Muscle layer of duodenum (tissue), 2 donors: ENCODE results near the gene CFAP43.
A peak's percentile ranks its signal among the peaks of the same experiment; 100 is the strongest.
"Not testable (repeated sequence)": the region's sequence is repeated elsewhere in the genome, so short reads cannot be mapped to it uniquely, and the experiment has no call there.

Source experiments
- H3K27ac ChIP-seq: one replicate; pipeline ENCODE4 v1.7.0; 2013; ENCODE audit warnings: mild to moderate bottlenecking, low read length
- H3K27me3 ChIP-seq: one replicate; pipeline ENCODE4 v1.7.0; 2013; ENCODE audit warnings: low read depth, mild to moderate bottlenecking, control low read depth, low read length
- H3K36me3 ChIP-seq, 2 donors: one replicate each; pipeline ENCODE4 v1.7.0; 2013; ENCODE audit warnings: low read length in 2 of 2, control low read depth in 1 of 2, mild to moderate bottlenecking in 1 of 2; ENCODE audit not compliant: insufficient read depth in 2 of 2, control insufficient read depth in 1 of 2
- H3K4me1 ChIP-seq, 2 donors: one replicate each; pipeline ENCODE4 v1.7.0; 2013; ENCODE audit warnings: low read length in 2 of 2, mild to moderate bottlenecking in 2 of 2, control low read depth in 1 of 2, moderate library complexity in 1 of 2; ENCODE audit not compliant: insufficient read depth in 2 of 2, control insufficient read depth in 1 of 2
- H3K4me3 ChIP-seq, 2 donors: one replicate each; pipeline ENCODE4 v1.7.0; 2013; ENCODE audit warnings: low read length in 2 of 2, low read depth in 1 of 2, mild to moderate bottlenecking in 1 of 2
- H3K9me3 ChIP-seq, 2 donors: one replicate each; pipeline ENCODE4 v1.7.0; 2013; ENCODE audit warnings: low read length in 2 of 2, control low read depth in 1 of 2, mild to moderate bottlenecking in 1 of 2; ENCODE audit not compliant: control insufficient read depth in 1 of 2
- donor health status: healthy.

Gene CFAP43

DNA sequence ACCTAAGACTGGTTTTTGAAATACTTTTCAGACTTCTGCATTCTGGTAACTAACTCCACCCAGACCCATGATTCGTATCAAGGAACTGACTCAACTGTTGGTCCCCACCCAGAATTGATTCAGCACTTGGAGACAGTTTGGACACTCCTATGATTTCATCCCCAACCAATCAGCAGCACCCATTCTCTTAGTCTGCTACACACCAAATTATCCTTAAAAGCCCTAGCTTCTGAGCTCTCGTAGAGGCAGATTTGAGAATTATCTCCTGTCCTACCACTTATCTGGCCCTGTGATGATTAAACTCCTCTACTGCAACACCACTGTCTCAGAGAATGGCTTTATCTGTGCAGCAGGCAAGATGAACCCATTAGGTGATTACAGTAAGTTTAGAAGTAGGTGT is 14.8 kb upstream of the CFAP43 start:
- H3K36me3 ChIP-seq = no peaks in the 10 kb centered on the region
- H3K27ac ChIP-seq = no peak overlapping the region
- H3K9me3 ChIP-seq = no peaks in the 10 kb centered on the region
- no peaks in the 10 kb centered on the region for H3K27me3 ChIP-seq
- no peaks in the 10 kb centered on the region for H3K4me1 ChIP-seq
- H3K4me3 ChIP-seq = no peak overlapping the region

DNA sequence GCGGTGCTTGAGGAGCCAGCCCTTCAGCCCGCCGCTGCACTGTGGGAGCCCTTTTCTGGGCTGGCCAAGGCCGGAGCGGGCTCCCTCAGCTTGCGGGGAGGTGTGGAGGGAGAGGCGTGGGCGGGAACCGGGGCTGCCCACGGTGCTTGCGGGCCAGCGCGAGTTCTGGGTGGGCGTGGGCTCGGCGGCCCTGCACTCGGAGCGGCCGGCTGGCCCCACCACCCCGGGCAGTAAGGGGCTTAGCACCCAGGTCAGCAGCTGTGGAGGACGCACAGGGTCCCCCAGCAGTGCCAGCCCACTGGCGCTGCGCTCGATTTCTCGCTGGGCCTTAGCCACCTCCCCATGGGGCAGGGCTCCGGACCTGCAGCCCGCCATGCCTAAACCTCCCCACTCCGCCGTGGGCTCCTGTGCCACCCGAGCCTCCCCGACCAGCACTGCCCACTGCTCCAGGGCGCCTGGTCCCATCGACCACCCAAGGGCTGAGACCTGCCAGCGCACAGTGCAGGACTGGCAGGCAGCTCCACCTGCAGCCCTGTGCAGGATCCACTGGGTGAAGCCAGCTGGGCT is 13.0 kb upstream of the CFAP43 start:
- Histone ChIP-seq H3K4me3 (no peak overlapping the region), H3K36me3 (no peaks in the 10 kb centered on the region), H3K9me3 (no peaks in the 10 kb centered on the region), H3K4me1 (no peaks in the 10 kb centered on the region), H3K27ac (no peak overlapping the region), H3K27me3 (no peaks in the 10 kb centered on the region)

DNA sequence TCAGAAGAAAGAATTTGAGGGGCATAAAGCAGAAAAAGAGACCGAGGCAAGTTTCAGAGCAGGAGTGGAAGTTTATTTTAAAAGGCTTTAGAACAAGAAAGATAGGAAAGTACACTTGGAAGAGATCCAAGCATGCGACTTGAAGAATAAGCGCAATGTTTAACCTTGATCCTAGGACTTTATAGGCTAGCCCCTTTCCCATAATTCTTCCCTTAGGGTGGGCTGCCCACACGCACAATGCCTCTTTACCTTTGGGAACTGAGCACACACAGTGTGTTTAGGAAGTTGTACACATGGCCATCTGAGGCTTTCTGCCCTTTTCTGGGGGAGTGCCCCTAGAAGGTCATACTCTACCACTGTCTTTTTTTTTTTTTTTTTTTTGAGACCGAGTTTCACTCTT is 11.3 kb upstream of the CFAP43 start:
- Histone ChIP-seq H3K4me1 (no peaks in the 10 kb centered on the region), H3K36me3 (no peaks in the 10 kb centered on the region), H3K27me3 (no peaks in the 10 kb centered on the region), H3K4me3 (no peak overlapping the region), H3K27ac (no peak overlapping the region), H3K9me3 (no peaks in the 10 kb centered on the region)

DNA sequence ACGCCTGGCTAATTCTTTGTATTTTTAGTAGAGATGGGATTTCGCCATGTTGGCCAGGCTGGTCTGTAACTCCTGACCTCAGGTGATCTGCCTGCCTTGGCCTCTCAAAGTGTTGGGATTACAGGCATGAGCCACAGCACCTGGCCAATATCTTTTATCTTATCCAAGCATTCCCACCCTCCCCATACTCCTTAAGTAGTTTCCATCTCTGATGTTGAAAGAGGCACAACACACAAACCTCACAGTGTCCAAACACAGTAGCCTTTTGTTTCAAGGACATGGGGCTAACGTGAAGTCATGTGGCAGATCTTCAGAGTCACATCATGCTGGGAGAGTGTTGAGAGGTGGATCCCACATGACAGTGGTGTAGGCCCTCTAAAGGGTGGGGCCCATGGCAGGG is 10.8 kb upstream of the CFAP43 start:
- not testable (repeated sequence) for H3K27me3 ChIP-seq, H3K4me1 ChIP-seq, H3K36me3 ChIP-seq, H3K4me3 ChIP-seq, H3K9me3 ChIP-seq, H3K27ac ChIP-seq

DNA sequence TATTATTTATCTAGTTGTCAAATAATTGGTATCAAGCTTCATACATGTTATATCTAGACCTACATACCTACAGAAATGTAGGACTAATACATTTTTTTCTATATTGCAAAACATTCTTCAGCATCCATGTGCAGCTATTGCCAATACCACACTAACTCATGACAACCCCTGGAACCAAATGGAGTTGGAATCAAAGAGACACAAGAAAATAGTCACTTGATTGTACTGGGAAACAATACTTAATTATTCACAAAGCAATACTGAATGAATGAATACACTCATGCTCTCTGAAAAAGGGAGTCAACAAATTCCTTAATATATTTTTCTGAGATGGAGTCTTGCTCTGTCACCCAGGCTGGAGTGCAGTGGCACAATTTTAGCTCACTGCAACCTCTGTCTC is 10.4 kb upstream of the CFAP43 start:
- Histone ChIP-seq H3K36me3 (no peaks in the 10 kb centered on the region), H3K27ac (no peak overlapping the region), H3K9me3 (no peaks in the 10 kb centered on the region)

DNA sequence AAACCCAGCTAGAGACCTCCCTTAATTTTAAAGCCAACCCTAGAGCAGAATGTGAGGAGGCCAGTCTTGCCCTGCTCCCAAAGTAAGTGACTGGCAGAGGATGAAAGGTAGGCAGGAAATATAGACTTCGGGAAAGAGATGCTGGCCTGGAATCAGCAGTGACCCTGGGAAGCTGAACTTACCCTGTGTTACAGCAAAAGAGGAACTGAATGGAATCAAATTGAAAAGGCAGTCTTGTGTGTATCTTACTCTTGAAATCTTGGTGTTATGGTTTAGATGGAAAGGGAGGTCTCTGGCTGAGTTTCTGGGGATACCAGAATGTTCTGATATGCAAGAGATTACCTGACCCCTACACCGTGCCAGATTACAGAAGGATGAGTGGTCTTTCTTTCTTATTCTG is 7.9 kb upstream of the CFAP43 start:
- Histone ChIP-seq H3K27me3 (no peaks in the 10 kb centered on the region), H3K9me3 (no peaks in the 10 kb centered on the region), H3K36me3 (no peaks in the 10 kb centered on the region), H3K4me1 (no peaks in the 10 kb centered on the region), H3K4me3 (no peak overlapping the region), H3K27ac (no peak overlapping the region)

More for the DNA sequence above, 10.4 kb upstream of the CFAP43 start:
- H3K4me3 ChIP-seq = no peak overlapping the region
- no peaks in the 10 kb centered on the region for H3K4me1 ChIP-seq
- no peaks in the 10 kb centered on the region for H3K27me3 ChIP-seq

DNA sequence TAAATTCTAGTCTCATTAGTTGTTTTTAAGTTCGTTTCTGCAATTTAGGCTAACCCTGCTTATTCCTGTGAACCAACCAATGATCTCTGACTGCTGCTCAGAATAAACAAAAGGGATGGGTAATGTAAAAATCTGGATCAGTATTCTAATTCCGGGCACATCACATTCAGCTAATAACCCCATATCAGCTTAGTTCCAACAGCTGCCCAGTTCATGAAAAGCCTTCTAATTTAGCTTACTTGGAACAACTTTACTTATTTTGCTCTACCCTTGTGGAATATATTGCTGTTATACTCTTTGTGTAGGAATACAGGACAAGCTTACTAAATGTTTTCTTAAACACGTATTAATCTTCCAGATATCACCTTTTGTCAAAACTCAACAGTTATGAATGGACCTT is 3.6 kb upstream of the CFAP43 start:
- H3K36me3 ChIP-seq = no peaks in the 10 kb centered on the region
- H3K4me1 ChIP-seq = peaks cover 0 to 6% of the 10 kb centered on the region in 2 donors
- no peaks in the 10 kb centered on the region for H3K27me3 ChIP-seq
- H3K4me3 ChIP-seq = no peak overlapping the region
- H3K27ac ChIP-seq = no peak overlapping the region
- H3K9me3 ChIP-seq = no peaks in the 10 kb centered on the region

DNA sequence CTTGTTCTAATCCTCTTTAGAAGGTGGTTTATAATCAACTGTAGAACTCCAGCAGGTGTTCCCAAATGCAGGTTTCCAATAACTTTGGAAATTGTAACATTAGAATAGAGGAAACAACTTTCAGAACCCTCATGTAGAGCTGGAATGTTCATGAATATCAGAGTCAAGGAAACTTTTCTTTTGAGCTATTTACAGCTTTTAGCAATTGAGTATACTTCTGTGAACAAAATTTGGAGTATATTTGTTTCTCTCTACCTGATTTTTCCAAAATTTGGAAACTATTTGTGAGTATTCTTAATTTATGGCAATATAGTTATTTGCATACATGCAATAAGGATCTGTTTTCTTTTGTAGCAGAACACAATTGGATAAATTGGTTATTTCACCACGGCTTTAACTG is 2.8 kb upstream of the CFAP43 start:
- no peak overlapping the region for H3K27ac ChIP-seq
- no peaks in the 10 kb centered on the region for H3K36me3 ChIP-seq
- no peaks in the 10 kb centered on the region for H3K9me3 ChIP-seq
- peaks cover 0 to 6% of the 10 kb centered on the region in 2 donors for H3K4me1 ChIP-seq
- H3K4me3 ChIP-seq = no peak overlapping the region
- no peaks in the 10 kb centered on the region for H3K27me3 ChIP-seq

DNA sequence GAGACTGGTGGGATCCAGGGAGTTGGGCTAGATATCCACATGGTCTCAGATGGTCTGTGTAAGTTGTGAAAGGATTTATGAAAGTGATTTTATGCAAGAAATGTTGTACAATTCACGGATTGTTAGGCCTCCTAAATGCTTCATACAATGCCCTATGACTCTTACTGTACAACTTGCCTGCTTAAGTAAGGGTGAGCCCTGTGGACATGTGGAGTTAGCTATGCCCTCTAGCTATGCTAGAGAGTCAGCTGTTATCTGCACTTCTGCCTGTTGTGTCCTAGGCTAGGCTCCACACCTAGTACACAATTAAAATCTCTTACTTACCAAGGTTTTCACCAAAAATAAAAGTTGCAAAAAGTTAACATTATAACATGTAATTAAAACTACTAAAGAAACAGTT is 1.7 kb upstream of the CFAP43 start:
- H3K9me3 ChIP-seq = no peaks in the 10 kb centered on the region
- no peaks in the 10 kb centered on the region for H3K27me3 ChIP-seq
- H3K4me1 ChIP-seq = peaks cover 0 to 6% of the 10 kb centered on the region in 2 donors
- no peaks in the 10 kb centered on the region for H3K36me3 ChIP-seq
- no peak overlapping the region for H3K4me3 ChIP-seq
- no peak overlapping the region for H3K27ac ChIP-seq

DNA sequence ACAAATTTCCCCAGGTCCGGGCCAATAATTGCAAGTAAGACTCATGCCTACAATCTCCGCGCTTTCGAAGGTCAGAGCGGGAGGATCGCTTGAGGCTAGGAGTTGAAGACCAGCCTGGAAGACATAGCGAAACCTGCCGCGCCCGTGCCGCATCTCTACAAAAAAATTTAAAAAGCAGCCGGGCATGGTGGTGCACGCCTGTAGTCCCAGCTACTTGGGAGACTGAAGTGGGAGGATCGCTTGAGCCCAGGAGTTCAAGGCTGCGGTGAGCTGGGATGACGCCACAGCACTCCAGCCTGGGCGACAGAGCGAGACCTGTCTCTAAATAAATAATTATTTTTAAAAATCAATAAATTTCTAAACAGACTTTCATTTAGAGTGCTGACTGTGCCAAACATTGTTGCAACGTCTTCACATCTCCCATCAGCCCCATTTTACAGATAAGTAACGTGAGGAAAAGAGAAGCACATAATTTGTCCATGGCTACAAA is 494 bp upstream of the CFAP43 start:
- no peaks in the 10 kb centered on the region for H3K36me3 ChIP-seq
- H3K4me1 ChIP-seq = peaks cover 0 to 6% of the 10 kb centered on the region in 2 donors
- H3K4me3 ChIP-seq = peak overlapping the region; percentile 82 to 90
- no peaks in the 10 kb centered on the region for H3K27me3 ChIP-seq
- no peaks in the 10 kb centered on the region for H3K9me3 ChIP-seq
- no peak overlapping the region for H3K27ac ChIP-seq

DNA sequence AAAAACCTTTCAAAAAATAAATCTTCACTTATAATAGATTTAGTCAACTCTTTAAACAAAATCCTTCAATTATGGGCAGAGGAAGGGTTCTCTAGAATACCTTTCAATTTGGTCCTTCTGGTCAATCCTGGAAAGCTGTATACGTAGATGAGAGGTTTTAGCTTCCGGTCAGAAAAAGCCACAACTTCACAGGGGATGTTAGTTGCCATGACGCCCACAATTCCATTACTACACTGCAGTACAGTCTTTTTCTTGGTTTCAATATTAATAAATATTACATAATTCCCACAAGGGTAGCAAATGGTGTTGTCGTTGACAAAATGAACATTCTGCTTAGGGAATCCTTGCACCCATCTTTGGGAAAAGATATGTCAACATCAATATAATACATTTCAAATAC is 1.7 kb downstream of the CFAP43 start:
- Histone ChIP-seq H3K36me3 (no peaks in the 10 kb centered on the region), H3K4me3 (no peak overlapping the region), H3K4me1 (peaks cover 0 to 6% of the 10 kb centered on the region in 2 donors), H3K27ac (no peak overlapping the region), H3K9me3 (no peaks in the 10 kb centered on the region), H3K27me3 (no peaks in the 10 kb centered on the region)

DNA sequence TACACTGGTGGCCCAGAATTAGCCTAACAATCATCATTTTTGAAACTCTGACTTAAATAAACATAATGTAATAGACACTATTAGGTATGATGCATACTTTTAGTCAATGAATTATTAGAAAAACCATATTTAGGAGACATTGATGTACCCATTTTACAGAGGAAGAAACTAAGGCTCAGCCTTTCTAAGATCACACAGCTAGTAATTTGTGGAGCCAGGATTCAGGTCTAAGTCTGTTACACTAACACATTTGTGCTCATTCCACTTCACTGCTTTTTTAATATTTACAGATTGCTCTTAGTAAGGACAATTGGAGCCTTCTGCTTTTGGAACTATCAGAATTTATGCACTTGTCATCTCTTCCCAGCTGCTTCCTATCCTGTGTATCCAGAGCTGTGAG is 8.9 kb downstream of the CFAP43 start:
- H3K9me3 ChIP-seq = no peaks in the 10 kb centered on the region
- H3K4me3 ChIP-seq = no peak overlapping the region
- no peak overlapping the region for H3K27ac ChIP-seq
- H3K4me1 ChIP-seq = no peaks in the 10 kb centered on the region
- no peaks in the 10 kb centered on the region for H3K36me3 ChIP-seq
- no peaks in the 10 kb centered on the region for H3K27me3 ChIP-seq
